Glutamatergic neuron (in vitro differentiated cells): Measurements from ENCODE around the gene SLC14A1. TPM values are rescaled to one million over a fixed set of nuclear protein-coding genes. Genes with fewer than 3 reads are reported as not detected.

ENCODE experiments used
- DNase-seq: peaks from one replicate; pipeline ENCODE4 v3.0.0; 2022
- H3K27ac Mint-ChIP-seq: one replicate; pipeline ENCODE4 v1.8.0; 2020; ENCODE audit warnings: mild to moderate bottlenecking, mixed read lengths, inconsistent platforms; ENCODE audit not compliant: unreplicated experiment
- H3K27me3 Mint-ChIP-seq: one replicate; pipeline ENCODE4 v1.8.0; 2020; ENCODE audit warnings: mild to moderate bottlenecking, moderate library complexity, mixed read lengths, inconsistent platforms; ENCODE audit not compliant: unreplicated experiment
- H3K36me3 Mint-ChIP-seq: one replicate; pipeline ENCODE4 v1.8.0; 2020; ENCODE audit warnings: mild to moderate bottlenecking, mixed read lengths, inconsistent platforms; ENCODE audit not compliant: unreplicated experiment
- H3K4me1 Mint-ChIP-seq: one replicate; pipeline ENCODE4 v1.8.0; 2020; ENCODE audit warnings: mild to moderate bottlenecking, low read depth, mixed read lengths, inconsistent platforms; ENCODE audit not compliant: unreplicated experiment
- H3K4me3 Mint-ChIP-seq: one replicate; pipeline ENCODE4 v1.8.0; 2020; ENCODE audit warnings: mild to moderate bottlenecking, mixed read lengths, inconsistent platforms; ENCODE audit not compliant: unreplicated experiment
- H3K9me3 Mint-ChIP-seq: one replicate; pipeline ENCODE4 v1.8.0; 2020; ENCODE audit warnings: mild to moderate bottlenecking, moderate library complexity, mixed read lengths, inconsistent platforms; ENCODE audit not compliant: unreplicated experiment
- total RNA-seq: library from RNA; stranded (reverse); fragmentation: NEBNext Ultra II Directional; extraction: Animal tissue kit (Norgen Biotek cat#: 25700); gene quantifications from one replicate; pipeline ENCODE4 v1.2.1, GENCODE V29; 2021; ENCODE audit not compliant: unreplicated experiment
- TF ChIP-seq, protein P1 (sequence below): fragments of 200-600 bp; sonication (generic); IDR thresholded peaks from one replicate; pipeline ENCODE4 v1.5.0; 2021; ENCODE audit not compliant: partially characterized antibody, unreplicated experiment

Gene SLC14A1
- total RNA-seq, 1 donor from 2014 or later: not detected

DNA sequence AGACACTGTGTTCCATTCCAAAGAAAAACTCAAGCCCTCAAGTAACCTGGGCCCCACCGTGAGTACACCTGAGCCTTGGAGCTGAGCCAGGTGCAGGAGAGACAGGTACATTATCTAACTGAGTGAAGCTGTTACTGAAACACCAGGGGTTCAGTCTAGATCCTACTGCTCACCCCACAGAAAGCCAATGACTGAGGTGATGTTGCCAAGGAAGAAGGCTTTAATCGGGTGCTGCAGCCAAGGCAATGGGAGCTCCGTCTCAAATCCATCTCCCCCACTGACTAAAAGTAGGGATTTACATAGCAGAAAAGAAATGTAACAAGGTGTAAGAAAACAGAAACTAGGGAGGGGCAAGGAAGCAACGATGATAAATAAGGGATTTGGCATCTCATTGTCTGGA is 15.2 kb upstream of the SLC14A1 start:
- Mint-ChIP-seq H3K27ac (no peak overlapping the region), H3K27me3 (no peaks in the 10 kb centered on the region), H3K9me3 (peaks cover 21% of the 10 kb centered on the region), H3K36me3 (peaks cover 17% of the 10 kb centered on the region), H3K4me3 (no peak overlapping the region), H3K4me1 (no peaks in the 10 kb centered on the region)
- TF ChIP-seq, protein P1, sequence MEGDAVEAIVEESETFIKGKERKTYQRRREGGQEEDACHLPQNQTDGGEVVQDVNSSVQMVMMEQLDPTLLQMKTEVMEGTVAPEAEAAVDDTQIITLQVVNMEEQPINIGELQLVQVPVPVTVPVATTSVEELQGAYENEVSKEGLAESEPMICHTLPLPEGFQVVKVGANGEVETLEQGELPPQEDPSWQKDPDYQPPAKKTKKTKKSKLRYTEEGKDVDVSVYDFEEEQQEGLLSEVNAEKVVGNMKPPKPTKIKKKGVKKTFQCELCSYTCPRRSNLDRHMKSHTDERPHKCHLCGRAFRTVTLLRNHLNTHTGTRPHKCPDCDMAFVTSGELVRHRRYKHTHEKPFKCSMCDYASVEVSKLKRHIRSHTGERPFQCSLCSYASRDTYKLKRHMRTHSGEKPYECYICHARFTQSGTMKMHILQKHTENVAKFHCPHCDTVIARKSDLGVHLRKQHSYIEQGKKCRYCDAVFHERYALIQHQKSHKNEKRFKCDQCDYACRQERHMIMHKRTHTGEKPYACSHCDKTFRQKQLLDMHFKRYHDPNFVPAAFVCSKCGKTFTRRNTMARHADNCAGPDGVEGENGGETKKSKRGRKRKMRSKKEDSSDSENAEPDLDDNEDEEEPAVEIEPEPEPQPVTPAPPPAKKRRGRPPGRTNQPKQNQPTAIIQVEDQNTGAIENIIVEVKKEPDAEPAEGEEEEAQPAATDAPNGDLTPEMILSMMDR: no peak
- DNase-seq: no peak

DNA sequence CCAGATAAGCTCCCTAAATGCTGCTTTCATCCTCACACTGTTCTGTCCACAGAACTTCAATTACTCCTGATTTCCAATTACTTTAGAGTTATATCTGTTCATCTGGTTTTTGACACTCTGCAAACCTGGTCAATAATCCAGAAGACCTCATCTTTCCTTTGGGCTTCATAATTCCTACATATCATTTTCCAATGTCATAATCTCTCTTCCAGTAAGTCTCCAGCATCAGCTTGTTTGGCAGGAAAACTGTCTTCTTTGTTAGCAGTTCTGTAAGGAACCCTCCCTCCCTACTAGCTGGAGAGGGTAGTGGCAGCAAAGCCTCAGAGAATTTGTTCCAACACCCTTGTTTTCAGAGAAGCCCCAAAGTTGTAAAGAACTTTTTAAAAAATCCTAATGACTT is 11.9 kb upstream of the SLC14A1 start:
- Mint-ChIP-seq H3K9me3 (peaks cover 10% of the 10 kb centered on the region), H3K4me1 (no peaks in the 10 kb centered on the region), H3K27ac (no peak overlapping the region), H3K36me3 (peaks cover 11% of the 10 kb centered on the region), H3K4me3 (no peak overlapping the region), H3K27me3 (no peaks in the 10 kb centered on the region)
- TF ChIP-seq, protein P1: no peak
- no peak for DNase-seq

DNA sequence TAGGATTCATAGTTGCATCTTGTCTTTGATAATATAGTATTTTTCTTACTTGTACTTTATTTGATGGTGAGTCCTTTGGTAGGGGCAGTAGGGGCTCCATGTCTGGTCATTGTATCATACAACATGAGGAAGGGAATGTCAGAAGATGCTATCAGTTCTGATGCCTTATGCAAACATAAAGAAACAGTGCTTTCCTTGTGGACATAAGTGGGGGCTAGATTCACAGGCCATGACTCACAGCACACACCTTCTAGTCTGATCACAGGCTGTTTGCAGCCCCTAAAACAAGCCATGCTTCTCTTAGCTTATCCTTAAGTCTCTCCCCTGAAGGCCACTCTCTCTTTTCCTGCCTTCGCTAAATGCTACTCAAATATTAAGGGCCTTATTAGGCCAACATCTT is 10.7 kb upstream of the SLC14A1 start:
- Mint-ChIP-seq H3K4me1 (no peaks in the 10 kb centered on the region), H3K4me3 (no peak overlapping the region), H3K36me3 (peaks cover 11% of the 10 kb centered on the region), H3K27me3 (no peaks in the 10 kb centered on the region), H3K9me3 (peaks cover 9% of the 10 kb centered on the region), H3K27ac (no peak overlapping the region)
- DNase-seq: no peak
- TF ChIP-seq, protein P1: no peak

DNA sequence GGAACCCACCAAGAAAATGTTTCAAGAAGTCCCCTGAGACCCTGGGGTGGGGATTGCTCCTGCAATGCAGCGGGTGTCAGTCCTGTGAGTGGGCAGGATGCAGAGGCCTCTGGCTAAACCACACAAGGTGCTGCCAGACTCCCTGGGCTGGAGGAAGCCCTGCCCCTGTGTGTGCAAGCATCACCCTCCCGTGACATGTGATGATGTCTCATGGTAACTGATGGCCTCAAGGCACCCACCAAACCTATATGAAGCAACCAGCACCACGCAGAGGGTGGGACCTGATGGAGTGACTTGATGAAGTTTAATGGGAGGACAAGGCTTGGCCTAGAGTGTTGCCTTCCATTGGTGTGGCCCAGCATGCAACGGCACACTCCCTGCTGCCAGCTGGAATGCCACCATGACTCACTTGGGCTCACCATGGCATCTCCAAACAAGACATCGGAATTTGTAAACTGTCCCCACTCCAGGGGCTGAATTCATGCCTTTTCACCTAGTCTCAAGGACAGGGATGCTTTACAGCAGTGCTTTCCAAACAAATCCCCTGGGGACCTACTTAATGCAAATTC is 8.7 kb upstream of the SLC14A1 start:
- DNase-seq: no peak
- Mint-ChIP-seq H3K27ac (no peak overlapping the region), H3K4me3 (no peak overlapping the region), H3K4me1 (no peaks in the 10 kb centered on the region), H3K36me3 (peaks cover 6% of the 10 kb centered on the region), H3K9me3 (peaks cover 4% of the 10 kb centered on the region), H3K27me3 (no peaks in the 10 kb centered on the region)
- TF ChIP-seq, protein P1: no peak

DNA sequence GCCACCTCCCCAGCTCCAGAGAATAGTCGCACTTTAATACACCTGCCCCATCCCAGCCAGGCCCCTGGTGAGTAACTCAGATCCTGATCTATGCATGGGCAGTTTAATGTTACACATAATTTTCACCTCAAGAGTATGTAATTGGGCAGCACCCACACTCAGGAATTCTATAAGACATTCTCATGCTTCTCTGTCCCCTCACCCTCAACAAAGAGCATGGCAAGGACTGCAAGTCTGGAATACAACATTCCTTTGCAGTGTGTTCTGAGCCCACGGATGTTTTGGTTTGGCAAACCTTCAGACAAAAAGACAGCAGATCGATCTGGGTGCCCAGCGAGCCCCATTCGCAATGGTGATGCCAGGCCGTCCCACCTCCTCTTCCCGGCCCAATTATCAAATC is 4.9 kb upstream of the SLC14A1 start:
- Mint-ChIP-seq H3K27ac (no peak overlapping the region), H3K9me3 (no peaks in the 10 kb centered on the region), H3K36me3 (no peaks in the 10 kb centered on the region), H3K4me3 (no peak overlapping the region), H3K4me1 (no peaks in the 10 kb centered on the region), H3K27me3 (no peaks in the 10 kb centered on the region)
- TF ChIP-seq, protein P1: no peak
- no peak for DNase-seq
